Naive thymus-derived CD4-positive, alpha-beta T cell (primary cell): Measurements from ENCODE around the gene AP3B1. TPM values are rescaled to one million over a fixed set of nuclear protein-coding genes. Genes with fewer than 3 reads are reported as not detected.

Experiments used
- ATAC-seq: fragments of 150-1000 bp; cut with Tn5 transposase; 2 replicates; pipeline ENCODE4 v1.10.0; 2021; ENCODE audit warnings: mild to moderate bottlenecking, moderate library complexity
- CTCF ChIA-PET: fragments of 350-600 bp; sonication (Branson Sonifier 250); formaldehyde crosslinking; loops from one replicate; lab custom pipeline; 2021; ENCODE audit warnings: antibody characterized with exemption; lab: Charles Lee
- POLR2A ChIA-PET: fragments of 350-600 bp; sonication (Branson Sonifier 250); formaldehyde crosslinking; loops from one replicate; lab custom pipeline; 2021; ENCODE audit warnings: antibody characterized with exemption, inconsistent platforms; lab: Charles Lee
- DNase-seq, 9 donors: peaks; one replicate each; pipeline versions ENCODE4 v3.0.0 to v3.0.0-alpha.2; 2020 to 2022; ENCODE audit warnings: mixed read lengths in 1 of 9
- H3K27ac ChIP-seq: one replicate; pipeline ENCODE4 v1.7.0; 2013; ENCODE audit warnings: mild to moderate bottlenecking, low read depth, low read length, moderate library complexity
- H3K27me3 ChIP-seq, 2 donors: one replicate each; pipeline ENCODE4 v1.7.0; 2013; ENCODE audit warnings: low read length in 2 of 2, mild to moderate bottlenecking in 2 of 2, moderate library complexity in 2 of 2; ENCODE audit not compliant: control insufficient read depth in 2 of 2, insufficient read depth in 2 of 2
- H3K36me3 ChIP-seq, 3 experiments: 1 replicate in 2 of 3; 2 replicates in 1 of 3; pipeline ENCODE4 v1.7.0; 2013; ENCODE audit warnings: low read length in 3 of 3, mild to moderate bottlenecking in 3 of 3, moderate library complexity in 1 of 3; ENCODE audit not compliant: insufficient read depth in 3 of 3, control insufficient read depth in 2 of 3
- H3K4me1 ChIP-seq, 2 donors: one replicate each; pipeline ENCODE4 v1.7.0; 2013; ENCODE audit warnings: low read length in 2 of 2, mild to moderate bottlenecking in 2 of 2, moderate library complexity in 1 of 2; ENCODE audit not compliant: control insufficient read depth in 2 of 2, insufficient read depth in 2 of 2
- H3K4me3 ChIP-seq: 2 replicates; pipeline ENCODE4 v1.7.0; 2013; ENCODE audit warnings: mild to moderate bottlenecking, low read length
- H3K9me3 ChIP-seq, 3 experiments: 1 replicate in 2 of 3; 2 replicates in 1 of 3; pipeline ENCODE4 v1.7.0; 2013; ENCODE audit warnings: low read length in 3 of 3; ENCODE audit not compliant: control insufficient read depth in 2 of 3
- H3K27ac Mint-ChIP-seq, 9 donors: one replicate each; pipeline ENCODE4 v1.8.0; 2020 to 2022; ENCODE audit warnings: mixed read lengths in 9 of 9, mild to moderate bottlenecking in 8 of 9, moderate library complexity in 5 of 9, inconsistent platforms in 2 of 9
- H3K27me3 Mint-ChIP-seq, 5 donors: one replicate each; pipeline ENCODE4 v1.8.0; 2021 to 2022; ENCODE audit warnings: mixed read lengths in 5 of 5, mild to moderate bottlenecking in 1 of 5
- H3K36me3 Mint-ChIP-seq, 5 donors: one replicate each; pipeline ENCODE4 v1.8.0; 2020 to 2022; ENCODE audit warnings: mixed read lengths in 5 of 5, mild to moderate bottlenecking in 3 of 5, inconsistent platforms in 1 of 5
- H3K4me1 Mint-ChIP-seq, 7 donors: one replicate each; pipeline ENCODE4 v1.8.0; 2020 to 2022; ENCODE audit warnings: mixed read lengths in 7 of 7, mild to moderate bottlenecking in 3 of 7, inconsistent platforms in 1 of 7
- H3K4me3 Mint-ChIP-seq, 10 donors: one replicate each; pipeline ENCODE4 v1.8.0; 2020 to 2022; ENCODE audit warnings: mild to moderate bottlenecking in 10 of 10, mixed read lengths in 10 of 10, moderate library complexity in 6 of 10, inconsistent platforms in 2 of 10
- H3K9me3 Mint-ChIP-seq, 11 donors: one replicate each; pipeline ENCODE4 v1.8.0; 2020 to 2022; ENCODE audit warnings: mixed read lengths in 11 of 11, mild to moderate bottlenecking in 4 of 11, inconsistent platforms in 1 of 11, moderate library complexity in 1 of 11
- intact Hi-C, 2 donors: fragments of 100-400 bp; cut with micrococcal nuclease; formaldehyde crosslinking; loops; one replicate each; pipeline ENCODE4 v1.15.1; 2023
- polyA plus RNA-seq, 2 donors: library from polyadenylated mRNA; unstranded; fragments of 300-500 nt; fragmentation: Illumina TruSeq; gene quantifications; one replicate each; pipeline ENCODE4 v1.2.3, GENCODE V29; 2021
- total RNA-seq, 6 experiments: library from RNA in 5 of 6; stranded (reverse) in 5 of 6; gene quantifications; 1 replicate in 5 of 6; 2 replicates in 1 of 6; pipeline ENCODE4 v1.2.3 and lab custom pipeline; 2021 to 2026

AP3B1 gene
- total and polyA plus RNA-seq, 7 experiments from 2014 or later: 28.3 to 45.0 (median 32.8) TPM

DNA sequence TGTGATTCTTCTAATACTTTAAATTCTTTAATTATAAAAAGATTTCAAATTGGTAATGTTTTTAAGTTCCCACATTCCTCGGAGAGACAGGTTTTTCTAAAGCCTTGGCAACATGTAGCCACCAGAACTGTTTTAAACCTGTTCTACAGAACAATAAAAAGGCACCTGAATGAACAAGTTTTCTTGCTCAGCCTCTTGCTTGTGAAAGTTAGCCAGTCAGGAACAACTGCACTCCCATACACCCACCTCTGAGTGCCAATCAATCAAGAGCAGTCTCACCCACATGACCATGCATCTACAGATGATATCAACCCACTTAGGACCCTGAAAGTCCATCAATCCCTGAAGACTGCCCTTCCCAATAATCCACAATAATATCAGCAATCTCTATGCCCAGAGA, 62.3 kb downstream of the AP3B1 start:
- H3K4me3 Mint-ChIP-seq: no peak overlapping the region
- Histone ChIP-seq H3K4me1 (no peaks in the 10 kb centered on the region), H3K9me3 (no peaks in the 10 kb centered on the region), H3K27me3 (no peaks in the 10 kb centered on the region), H3K27ac (no peak overlapping the region), H3K36me3 (no peaks in the 10 kb centered on the region), H3K4me3 (no peak overlapping the region)
- CTCF ChIA-PET: no interaction called here
- ATAC-seq (no peak), DNase-seq (no peak)
- H3K27me3 Mint-ChIP-seq: no peaks in the 10 kb centered on the region
- H3K27ac Mint-ChIP-seq: no peak overlapping the region
- intact Hi-C loops: no loop called here
- H3K9me3 Mint-ChIP-seq: no peaks in the 10 kb centered on the region
- H3K4me1 Mint-ChIP-seq: peaks cover 2 to 42% (median 24%) of the 10 kb centered on the region in 7 donors
- H3K36me3 Mint-ChIP-seq: peaks cover 0 to 23% (median 3%) of the 10 kb centered on the region in 5 donors
- POLR2A ChIA-PET: no interaction called here

DNA sequence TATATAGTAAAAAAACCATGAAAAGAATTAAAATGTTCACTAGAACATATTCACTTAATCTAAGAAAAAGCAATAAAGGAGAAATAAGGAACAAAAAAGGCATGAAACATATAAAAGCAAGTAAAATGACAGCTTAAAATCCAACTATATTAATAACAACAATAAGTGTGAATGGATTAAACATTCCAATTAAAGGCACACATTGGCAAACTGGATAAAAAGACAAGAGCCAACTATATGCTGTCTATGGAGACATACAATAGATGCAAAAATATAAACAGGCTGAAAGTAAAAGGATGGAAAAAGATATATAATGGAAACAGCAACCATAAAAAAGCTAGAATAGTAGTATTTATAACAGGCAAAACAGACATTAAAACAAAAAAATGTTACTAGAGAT, 70.1 kb downstream of the AP3B1 start:
- peak overlapping the region in 1 of 9 donors; percentile 6 for H3K27ac Mint-ChIP-seq
- Histone ChIP-seq H3K9me3 (no peaks in the 10 kb centered on the region), H3K27ac (no peak overlapping the region), H3K4me3 (no peak overlapping the region), H3K36me3 (peaks cover 0 to 5% (median 4%) of the 10 kb centered on the region in 3 experiments), H3K27me3 (no peaks in the 10 kb centered on the region), H3K4me1 (no peaks in the 10 kb centered on the region)
- DNase-seq (no peak), ATAC-seq (no peak)
- intact Hi-C loops: no loop called here
- no peak overlapping the region for H3K4me3 Mint-ChIP-seq
- ChIA-PET CTCF (no interaction called here), POLR2A (no interaction called here)
- no peaks in the 10 kb centered on the region for H3K27me3 Mint-ChIP-seq
- H3K9me3 Mint-ChIP-seq: peaks cover 0 to 20% (median 2%) of the 10 kb centered on the region in 11 donors
- peaks cover 21 to 60% (median 54%) of the 10 kb centered on the region in 5 donors for H3K36me3 Mint-ChIP-seq
- peaks cover 0 to 11% (median 0%) of the 10 kb centered on the region in 7 donors for H3K4me1 Mint-ChIP-seq

DNA sequence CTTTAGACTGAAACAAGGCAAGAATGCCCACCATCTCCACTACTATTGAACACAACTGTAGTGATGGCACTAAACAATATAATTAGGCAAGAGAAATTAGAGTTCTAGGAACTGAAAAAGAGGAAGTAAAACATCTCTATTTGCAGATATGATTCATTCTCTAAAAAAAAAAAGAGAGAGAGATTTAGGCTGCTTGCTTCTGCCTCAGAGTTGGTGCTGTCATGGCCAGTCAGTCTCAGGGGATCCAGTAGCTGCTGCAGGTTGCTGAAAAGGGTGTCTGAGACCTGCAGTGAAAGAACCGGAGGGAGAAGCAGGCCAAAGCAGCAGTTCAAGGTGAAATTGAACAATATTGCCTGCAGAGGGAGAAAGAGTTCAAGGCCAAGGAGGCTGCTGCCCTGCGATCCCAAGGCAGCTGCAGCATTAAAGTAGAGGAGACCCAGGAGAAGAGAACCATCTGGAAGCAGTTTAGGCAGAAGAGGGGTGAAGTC, 72.5 kb downstream of the AP3B1 start:
- CTCF ChIA-PET: interaction anchor here (0.6 kb wide), 1 partner anchor 250 kb away, joined by 3 read pairs; no protein-coding TSS in a partner anchor
- Histone ChIP-seq H3K36me3 (peaks cover 0 to 5% (median 4%) of the 10 kb centered on the region in 3 experiments), H3K4me3 (no peak overlapping the region), H3K9me3 (no peaks in the 10 kb centered on the region), H3K27me3 (no peaks in the 10 kb centered on the region), H3K27ac (no peak overlapping the region), H3K4me1 (no peaks in the 10 kb centered on the region)
- H3K36me3 Mint-ChIP-seq: peaks cover 21 to 64% (median 54%) of the 10 kb centered on the region in 5 donors
- intact Hi-C loops: no loop called here
- POLR2A ChIA-PET: no interaction called here
- ATAC-seq (peak; percentile 73), DNase-seq (no peak)
- H3K27ac Mint-ChIP-seq: no peak overlapping the region
- H3K9me3 Mint-ChIP-seq: peaks cover 0 to 20% (median 2%) of the 10 kb centered on the region in 11 donors
- H3K4me3 Mint-ChIP-seq: no peak overlapping the region
- no peaks in the 10 kb centered on the region for H3K27me3 Mint-ChIP-seq
- peaks cover 0 to 11% (median 0%) of the 10 kb centered on the region in 7 donors for H3K4me1 Mint-ChIP-seq

DNA sequence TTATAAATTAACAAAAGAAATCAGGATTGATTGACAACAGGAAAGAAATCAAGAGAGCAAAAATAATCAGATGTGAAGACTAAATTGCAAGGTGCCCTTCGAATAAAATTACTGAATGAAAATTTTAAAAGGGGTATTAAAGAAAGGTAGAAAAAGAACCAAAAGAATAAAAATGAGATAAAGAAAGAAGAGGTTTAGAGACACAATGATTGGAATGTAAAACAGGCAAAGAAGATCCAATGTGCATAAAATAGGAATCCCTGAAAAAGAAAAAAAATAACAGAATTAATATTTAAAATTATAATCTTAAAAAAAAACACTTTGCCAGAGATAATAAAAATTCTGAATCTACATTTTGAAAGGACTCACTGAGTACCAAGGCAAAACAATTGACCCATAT, 73.0 kb downstream of the AP3B1 start:
- H3K4me3 ChIP-seq: no peak overlapping the region
- no peak overlapping the region for H3K27ac Mint-ChIP-seq
- H3K4me1 Mint-ChIP-seq: peaks cover 0 to 8% (median 0%) of the 10 kb centered on the region in 7 donors
- peaks cover 0 to 20% (median 2%) of the 10 kb centered on the region in 11 donors for H3K9me3 Mint-ChIP-seq
- DNase-seq (no peak), ATAC-seq (no peak)
- no peaks in the 10 kb centered on the region for H3K27me3 Mint-ChIP-seq
- no peaks in the 10 kb centered on the region for H3K9me3 ChIP-seq
- H3K36me3 Mint-ChIP-seq: peaks cover 19 to 61% (median 51%) of the 10 kb centered on the region in 5 donors
- intact Hi-C loops: no loop called here
- ChIA-PET POLR2A (no interaction called here), CTCF (no interaction called here)
- H3K4me1 ChIP-seq: no peaks in the 10 kb centered on the region
- H3K27ac ChIP-seq: no peak overlapping the region
- peaks cover 0 to 5% (median 2%) of the 10 kb centered on the region in 3 experiments for H3K36me3 ChIP-seq
- no peak overlapping the region for H3K4me3 Mint-ChIP-seq
- no peaks in the 10 kb centered on the region for H3K27me3 ChIP-seq

DNA sequence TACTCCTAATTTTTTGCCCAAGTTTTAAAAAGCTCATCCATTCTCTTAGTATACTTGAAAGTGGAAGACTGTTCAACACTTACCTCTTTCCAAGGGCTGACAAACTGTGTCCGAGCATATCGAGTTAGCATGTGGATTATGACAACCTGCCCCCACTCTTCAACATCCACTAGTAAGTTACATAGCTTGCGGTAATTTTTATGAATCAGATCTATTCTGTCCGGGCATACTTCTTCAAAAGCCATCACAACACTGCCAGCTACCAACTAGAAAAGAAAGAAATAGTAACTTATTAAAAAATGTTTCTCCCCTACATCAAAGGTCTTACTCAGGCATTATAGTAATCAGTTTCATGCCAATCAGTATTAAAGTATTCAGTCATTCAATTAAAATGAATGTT, 78.5 kb downstream of the AP3B1 start:
- no peak overlapping the region for H3K27ac ChIP-seq
- POLR2A ChIA-PET: interaction anchor here (0.8 kb wide), 1 partner anchor 12 kb away, joined by 4 read pairs; no protein-coding TSS in a partner anchor
- no peaks in the 10 kb centered on the region for H3K27me3 Mint-ChIP-seq
- intact Hi-C loops: no loop called here
- peaks cover 0 to 4% (median 0%) of the 10 kb centered on the region in 3 experiments for H3K36me3 ChIP-seq
- no peaks in the 10 kb centered on the region for H3K27me3 ChIP-seq
- H3K36me3 Mint-ChIP-seq: peaks cover under 1 to 44% (median 21%) of the 10 kb centered on the region in 5 donors
- H3K4me3 ChIP-seq: no peak overlapping the region
- DNase-seq (no peak), ATAC-seq (no peak)
- peaks cover 0 to 5% (median 0%) of the 10 kb centered on the region in 11 donors for H3K9me3 Mint-ChIP-seq
- no peak overlapping the region for H3K4me3 Mint-ChIP-seq
- H3K4me1 ChIP-seq: no peaks in the 10 kb centered on the region
- no peaks in the 10 kb centered on the region for H3K9me3 ChIP-seq
- CTCF ChIA-PET: no interaction called here
- H3K27ac Mint-ChIP-seq: no peak overlapping the region
- H3K4me1 Mint-ChIP-seq: peaks cover 0 to 5% (median 0%) of the 10 kb centered on the region in 7 donors

DNA sequence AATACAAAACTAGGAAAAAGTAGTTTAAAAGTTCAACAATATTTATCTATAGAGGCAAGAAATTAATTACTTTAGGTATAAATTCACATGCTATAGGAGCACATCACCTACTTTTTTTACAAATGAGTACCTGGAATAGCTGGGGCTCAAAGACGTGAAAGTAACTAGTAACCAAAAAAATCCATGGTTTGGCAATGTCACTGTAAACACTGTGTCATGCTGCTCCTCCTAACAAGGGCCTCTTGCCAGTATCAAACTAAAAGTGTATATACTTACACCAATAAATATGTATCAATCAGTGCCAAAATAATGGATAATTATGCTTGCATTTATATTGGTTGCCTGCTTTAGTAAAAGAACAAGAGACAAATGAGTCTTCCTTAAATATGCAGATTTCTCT, 78.9 kb downstream of the AP3B1 start:
- no peak for DNase-seq
- Mint-ChIP-seq H3K27ac (no peak overlapping the region), H3K9me3 (peaks cover 0 to 4% (median 0%) of the 10 kb centered on the region in 11 donors), H3K4me1 (peaks cover 0 to 5% (median 0%) of the 10 kb centered on the region in 7 donors), H3K27me3 (no peaks in the 10 kb centered on the region), H3K4me3 (no peak overlapping the region), H3K36me3 (peaks cover 0 to 41% (median 19%) of the 10 kb centered on the region in 5 donors)
- H3K9me3 ChIP-seq: no peaks in the 10 kb centered on the region
- no peak for ATAC-seq
- H3K4me1 ChIP-seq: no peaks in the 10 kb centered on the region
- POLR2A ChIA-PET: interaction anchor here (0.8 kb wide), 1 partner anchor 12 kb away, joined by 4 read pairs; no protein-coding TSS in a partner anchor
- intact Hi-C loops: no loop called here
- CTCF ChIA-PET: no interaction called here
- no peaks in the 10 kb centered on the region for H3K27me3 ChIP-seq
- no peak overlapping the region for H3K27ac ChIP-seq
- peaks cover 0 to 4% (median 0%) of the 10 kb centered on the region in 3 experiments for H3K36me3 ChIP-seq
- H3K4me3 ChIP-seq: no peak overlapping the region

DNA sequence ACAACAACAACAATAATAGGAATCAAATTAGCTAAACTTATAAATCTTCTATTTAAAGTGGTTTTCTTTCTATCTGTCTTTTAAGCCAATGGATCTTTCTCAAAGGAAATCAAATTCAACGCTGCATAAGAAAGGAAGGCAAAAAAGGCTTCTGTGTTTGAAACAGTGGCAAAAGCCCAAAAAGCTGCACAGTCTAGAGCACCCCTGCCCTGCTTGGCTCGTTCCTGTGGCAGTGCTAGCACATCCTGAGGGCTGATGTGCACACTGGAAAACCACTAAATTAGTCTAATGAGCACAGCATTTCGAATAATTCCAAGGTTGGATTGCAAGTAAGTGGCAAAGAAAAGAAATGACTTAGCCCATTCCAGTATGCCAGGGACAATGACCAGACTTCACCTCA, 80.7 kb downstream of the AP3B1 start:
- H3K4me3 Mint-ChIP-seq: no peak overlapping the region
- Histone ChIP-seq H3K4me3 (no peak overlapping the region), H3K27me3 (no peaks in the 10 kb centered on the region), H3K27ac (no peak overlapping the region), H3K4me1 (no peaks in the 10 kb centered on the region), H3K36me3 (peaks cover 0 to 4% (median 0%) of the 10 kb centered on the region in 3 experiments), H3K9me3 (no peaks in the 10 kb centered on the region)
- no peaks in the 10 kb centered on the region for H3K9me3 Mint-ChIP-seq
- no peak for DNase-seq
- H3K4me1 Mint-ChIP-seq: peaks cover 0 to 2% (median 0%) of the 10 kb centered on the region in 7 donors
- H3K27ac Mint-ChIP-seq: no peak overlapping the region
- ChIA-PET CTCF (no interaction called here), POLR2A (interaction anchor here (0.5 kb wide), 1 partner anchor 47 kb away, joined by 4 read pairs; no protein-coding TSS in a partner anchor)
- no peaks in the 10 kb centered on the region for H3K27me3 Mint-ChIP-seq
- intact Hi-C loops: no loop called here
- ATAC-seq: no peak
- peaks cover 0 to 43% (median 13%) of the 10 kb centered on the region in 5 donors for H3K36me3 Mint-ChIP-seq
